SU-DHL-6 (cell line): ENCODE measurements around the gene MTF1.

ENCODE experiments used
- H2AFZ ChIP-seq: fragments of 200-600 bp; sonication (generic); 2 replicates; pipeline ENCODE4 v1.6.1; 2014; ENCODE audit warnings: low read depth, mild to moderate bottlenecking, moderate library complexity, mixed read lengths, antibody characterized with exemption, low read length; ENCODE audit not compliant: severe bottlenecking
- H3F3A ChIP-seq: fragments of 200-600 bp; shearing (Covaris generic); 2 replicates; pipeline ENCODE4 v1.6.0; 2016; ENCODE audit warnings: antibody characterized with exemption, mild to moderate bottlenecking; ENCODE audit not compliant: insufficient read depth
- H3K27ac ChIP-seq: fragments of 200-600 bp; sonication (generic); 2 replicates; pipeline ENCODE4 v1.5.1; 2016; ENCODE audit warnings: low read depth, mild to moderate bottlenecking, low read length, moderate library complexity, mixed read lengths
- H3K27me3 ChIP-seq: fragments of 200-600 bp; sonication (generic), shearing (Covaris generic); 2 replicates; pipeline ENCODE4 v1.6.0; 2014; ENCODE audit warnings: mild to moderate bottlenecking, low read length
- H3K36me3 ChIP-seq: fragments of 200-600 bp; sonication (generic); 2 replicates; pipeline ENCODE4 v1.6.1; 2014; ENCODE audit warnings: mild to moderate bottlenecking, low read length, mixed read lengths
- H3K4me2 ChIP-seq: fragments of 300-600, 200-600 bp; shearing (Covaris generic), sonication (generic); 2 replicates; pipeline ENCODE4 v1.6.0; 2014; ENCODE audit warnings: low read length, low read depth, mild to moderate bottlenecking; ENCODE audit not compliant: poor library complexity, severe bottlenecking
- H3K4me3 ChIP-seq: fragments of 200-600 bp; sonication (generic); 2 replicates; pipeline ENCODE4 v1.5.1; 2014; ENCODE audit warnings: antibody characterized with exemption, low read length, mild to moderate bottlenecking, mixed read lengths; ENCODE audit not compliant: insufficient read depth, poor library complexity, severe bottlenecking
- H3K79me2 ChIP-seq: fragments of 200-600 bp; sonication (generic); 2 replicates; pipeline ENCODE4 v1.6.1; 2014; ENCODE audit warnings: mild to moderate bottlenecking, low read length, moderate library complexity; ENCODE audit not compliant: insufficient read depth
- H3K9ac ChIP-seq: fragments of 200-600 bp; sonication (generic); 2 replicates; pipeline ENCODE4 v1.7.0; 2014; ENCODE audit warnings: mild to moderate bottlenecking, low read length
- H3K9me2 ChIP-seq: fragments of 200-600 bp; sonication (generic); replicated peaks from 2 replicates; pipeline ENCODE4 v1.6.1; 2014; ENCODE audit warnings: low read length; ENCODE audit not compliant: insufficient read depth
- H3K9me3 ChIP-seq: fragments of 200-600 bp; sonication (generic); 2 replicates; pipeline ENCODE4 v1.6.1; 2014; ENCODE audit warnings: low read length, mixed read lengths; ENCODE audit not compliant: insufficient read depth
- H4K20me1 ChIP-seq: fragments of 200-600 bp; sonication (generic); 2 replicates; pipeline ENCODE4 v1.6.1; 2014; ENCODE audit warnings: low read depth, mild to moderate bottlenecking, antibody characterized with exemption, low read length, moderate library complexity, mixed read lengths
- CTCF ChIP-seq: fragments of 200-600 bp; sonication (generic); IDR thresholded peaks from one replicate; pipeline ENCODE4 v1.5.1; 2017; ENCODE audit warnings: antibody characterized with exemption, mild to moderate bottlenecking, low read length, moderate library complexity; ENCODE audit not compliant: insufficient read depth, poor library complexity, severe bottlenecking
- EZH2phosphoT487 ChIP-seq: fragments of 200-600 bp; sonication (generic), shearing (Covaris generic); conservative IDR thresholded peaks from 2 replicates; pipeline ENCODE4 v1.6.1; 2018; ENCODE audit warnings: mild to moderate bottlenecking, antibody characterized with exemption, low read length, moderate library complexity, mixed read lengths

Gene MTF1

GRCh38 chr1:37858931-37859506 lies 373 bp downstream of the MTF1 start:
- Histone ChIP-seq H3K9me2 (no peaks in the 10 kb centered on the region), H2AFZ (no peak overlapping the region), H3K27me3 (no peaks in the 10 kb centered on the region), H3K27ac (0 out of 2 replicates have a peak overlapping the region, but pooled peaks have one; percentile 10), H3K4me3 (peak overlapping the region; percentile 91), H3F3A (0 out of 2 replicates have a peak, but pooled peaks cover 17% of the 10 kb centered on the region), H3K36me3 (0 out of 2 replicates have a peak, but pooled peaks cover 5% of the 10 kb centered on the region), H3K9me3 (no peaks in the 10 kb centered on the region), H3K9ac (peak overlapping the region; percentile 84), H3K4me2 (peak overlapping the region; percentile 81), H3K79me2 (peaks cover 44% of the 10 kb centered on the region), H4K20me1 (no peaks in the 10 kb centered on the region; the same call in 1 of the 2 replicates)
- TF ChIP-seq EZH2phosphoT487 (no peak), CTCF (no peak)

DNA sequence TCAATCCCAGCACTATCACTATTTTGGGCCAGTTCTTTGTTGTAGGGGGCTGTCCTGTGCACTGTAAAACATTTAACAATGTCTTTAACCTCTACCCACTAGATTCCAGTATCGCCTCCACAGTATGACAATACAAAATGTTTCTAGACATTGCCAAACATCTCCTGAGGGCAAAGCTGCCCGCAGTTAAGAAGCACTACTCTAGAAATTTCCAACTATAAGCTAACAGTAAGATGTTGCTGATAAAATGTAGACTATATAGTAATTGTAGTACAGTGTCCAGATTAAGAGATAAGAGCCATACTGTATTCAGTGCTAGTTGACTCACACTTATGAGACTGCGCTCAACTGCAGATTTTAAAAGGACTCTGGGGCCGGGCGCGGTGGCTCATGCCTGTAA lies 5.0 kb downstream of the MTF1 start:
- no peak overlapping the region for H3K9ac ChIP-seq
- H3K9me3 ChIP-seq: no peaks in the 10 kb centered on the region
- peaks cover 8% of the 10 kb centered on the region; the same call in 1 of the 2 replicates for H4K20me1 ChIP-seq

DNA sequence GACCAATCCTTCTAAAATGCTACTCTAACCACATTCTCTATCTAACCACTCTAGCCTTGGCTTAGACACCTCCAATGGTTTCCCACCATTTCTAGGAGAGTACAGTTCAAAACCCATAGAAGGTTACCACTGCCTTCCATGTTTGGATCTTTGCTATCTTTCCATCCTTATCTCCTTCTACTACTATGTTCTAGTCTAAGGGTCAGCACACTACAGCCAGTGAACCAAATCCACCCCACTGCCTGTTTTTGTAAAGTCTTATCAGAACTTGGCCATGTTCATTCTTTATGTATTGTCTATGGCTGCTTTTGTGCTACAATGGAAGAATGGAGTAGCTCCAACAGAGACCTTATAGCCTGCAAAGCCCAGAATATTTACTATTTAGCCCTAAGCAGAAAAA lies 6.2 kb downstream of the MTF1 start:
- Histone ChIP-seq H2AFZ (no peak overlapping the region), H3K27me3 (no peaks in the 10 kb centered on the region), H4K20me1 (peaks cover 8% of the 10 kb centered on the region; the same call in 1 of the 2 replicates), H3K4me3 (no peak overlapping the region), H3K9me2 (no peaks in the 10 kb centered on the region), H3K27ac (no peak overlapping the region), H3K79me2 (peaks cover 84% of the 10 kb centered on the region), H3K9ac (no peak overlapping the region), H3K36me3 (0 out of 2 replicates have a peak, but pooled peaks cover 5% of the 10 kb centered on the region), H3K4me2 (no peak overlapping the region), H3K9me3 (no peaks in the 10 kb centered on the region), H3F3A (peaks cover 7% of the 10 kb centered on the region)
- TF ChIP-seq CTCF: no peak
- no peak for TF ChIP-seq EZH2phosphoT487

More for the DNA sequence above, 5.0 kb downstream of the MTF1 start:
- Histone ChIP-seq H2AFZ (no peak overlapping the region), H3F3A (peaks cover 7% of the 10 kb centered on the region), H3K27ac (no peak overlapping the region), H3K27me3 (no peaks in the 10 kb centered on the region), H3K36me3 (0 out of 2 replicates have a peak, but pooled peaks cover 5% of the 10 kb centered on the region), H3K4me3 (no peak overlapping the region), H3K9me2 (no peaks in the 10 kb centered on the region), H3K4me2 (no peak overlapping the region), H3K79me2 (peaks cover 88% of the 10 kb centered on the region)
- TF ChIP-seq CTCF: no peak
- TF ChIP-seq EZH2phosphoT487: no peak
